Raji (cell line): Measurements from ENCODE around the gene SOX11.

ENCODE experiments used
- POLR2A ChIP-seq: IDR thresholded peaks from 2 replicates; pipeline ENCODE4 v1.6.1; 2011; ENCODE audit warnings: low read depth, low read length, control low read depth; ENCODE audit not compliant: insufficient read depth

The SOX11 gene

DNA sequence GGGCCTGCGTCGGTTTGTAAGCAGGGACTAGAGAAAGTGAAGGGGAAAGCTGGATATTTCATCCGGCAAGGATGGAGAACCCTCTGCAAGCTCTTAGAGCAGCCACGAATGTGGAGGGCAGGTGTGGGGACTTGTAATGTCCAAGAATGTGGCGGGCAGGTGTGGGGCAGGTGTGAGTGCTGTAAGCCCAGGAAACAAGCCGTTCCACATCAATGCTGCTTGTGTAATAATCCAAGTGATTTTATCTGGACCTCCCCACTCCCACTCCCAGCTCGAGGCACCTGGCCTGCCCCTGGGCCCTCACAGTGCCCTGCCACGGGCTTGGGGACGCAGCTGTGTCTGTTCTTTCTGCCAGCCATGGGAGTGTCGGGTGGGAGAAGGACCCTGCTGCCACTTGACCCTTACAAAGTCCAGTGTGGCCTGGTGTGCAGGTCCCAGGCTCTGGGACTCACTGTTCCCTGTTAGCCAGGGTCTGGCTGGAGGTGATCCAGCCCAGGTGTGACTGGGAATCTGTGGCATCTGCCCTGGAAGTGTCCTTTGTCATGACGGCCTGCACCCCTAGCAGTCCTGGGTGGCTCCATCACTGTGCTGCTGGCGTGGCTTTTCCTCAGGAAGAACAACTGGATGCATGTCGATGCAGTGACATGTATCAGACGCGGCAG, 42.8 kb downstream of the SOX11 start:
- TF ChIP-seq POLR2A = no peak

DNA sequence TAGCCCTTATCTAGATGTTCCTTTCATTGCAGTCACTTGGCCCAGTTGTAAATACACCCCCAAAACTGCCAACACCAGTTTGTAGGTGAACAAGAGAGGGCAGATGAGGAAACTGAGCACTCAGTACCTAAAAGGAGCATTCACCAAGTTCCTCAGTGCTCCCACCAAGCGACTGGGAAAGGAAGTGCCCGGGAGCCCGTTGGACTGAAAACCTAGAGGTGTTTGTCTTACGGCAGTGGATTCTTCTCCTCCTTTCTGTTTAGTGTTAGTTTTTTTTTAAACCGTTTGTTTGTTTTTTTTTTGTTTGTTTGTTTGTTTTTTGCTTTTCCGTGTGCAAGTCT, 43.3 kb downstream of the SOX11 start:
- no peak for TF ChIP-seq POLR2A

DNA sequence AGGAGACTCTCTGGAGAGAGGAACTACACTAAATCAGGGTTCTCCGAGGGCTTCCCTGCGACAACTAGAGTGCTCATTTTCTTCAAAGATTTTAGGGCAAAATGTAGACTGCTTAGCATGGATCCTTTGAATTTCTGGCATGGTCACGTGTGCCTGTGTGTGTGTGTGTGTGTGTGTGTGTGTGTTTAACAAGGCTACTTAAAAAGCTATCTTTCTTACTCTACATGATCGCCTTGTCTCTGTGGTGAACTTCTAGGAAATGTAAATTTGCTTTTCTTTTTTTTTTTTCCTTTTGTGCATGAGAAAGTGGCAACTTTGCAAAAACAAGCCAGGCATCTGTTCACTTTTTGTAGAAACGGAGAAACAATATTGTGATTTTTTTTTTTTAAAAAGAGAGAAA, 43.9 kb downstream of the SOX11 start:
- TF ChIP-seq POLR2A = no peak

DNA sequence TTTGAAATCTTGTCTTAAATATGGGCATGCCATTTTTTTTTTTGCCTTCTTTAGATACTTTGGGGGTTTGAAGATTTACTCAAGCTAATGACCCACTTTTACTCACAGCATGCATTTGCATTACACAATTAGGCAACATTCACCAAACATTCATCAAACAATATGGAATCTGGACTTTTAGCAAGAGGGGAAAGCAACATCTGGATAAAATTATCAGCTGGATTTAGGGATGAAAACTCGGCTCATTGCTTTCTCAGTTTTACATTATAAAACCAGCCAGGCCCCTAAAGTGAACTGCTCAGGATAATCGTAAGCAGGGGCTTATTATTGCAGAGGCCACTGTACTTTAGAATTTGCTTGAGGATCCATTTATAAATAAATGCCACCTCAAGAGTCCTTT, 44.7 kb downstream of the SOX11 start:
- TF ChIP-seq POLR2A = no peak

DNA sequence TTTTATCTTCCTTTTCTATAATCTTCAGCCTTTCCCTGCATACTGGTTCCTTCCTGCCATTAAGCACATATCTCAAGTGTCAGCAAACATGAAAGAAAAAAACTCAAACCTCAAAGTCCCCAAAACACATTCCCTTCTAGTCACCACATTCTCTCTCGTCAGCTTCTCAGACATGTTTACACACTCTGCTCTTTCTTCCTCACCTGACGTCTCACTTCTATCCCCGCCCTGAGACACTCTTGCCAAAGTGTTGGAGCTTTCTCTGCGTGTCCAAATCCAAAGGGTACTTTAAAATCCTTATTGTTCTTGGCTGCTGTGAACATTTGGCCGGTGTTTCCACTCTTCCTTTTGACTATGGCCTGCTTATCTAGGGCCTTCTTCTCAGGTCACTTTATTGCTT, 47.9 kb downstream of the SOX11 start:
- TF ChIP-seq POLR2A = no peak

DNA sequence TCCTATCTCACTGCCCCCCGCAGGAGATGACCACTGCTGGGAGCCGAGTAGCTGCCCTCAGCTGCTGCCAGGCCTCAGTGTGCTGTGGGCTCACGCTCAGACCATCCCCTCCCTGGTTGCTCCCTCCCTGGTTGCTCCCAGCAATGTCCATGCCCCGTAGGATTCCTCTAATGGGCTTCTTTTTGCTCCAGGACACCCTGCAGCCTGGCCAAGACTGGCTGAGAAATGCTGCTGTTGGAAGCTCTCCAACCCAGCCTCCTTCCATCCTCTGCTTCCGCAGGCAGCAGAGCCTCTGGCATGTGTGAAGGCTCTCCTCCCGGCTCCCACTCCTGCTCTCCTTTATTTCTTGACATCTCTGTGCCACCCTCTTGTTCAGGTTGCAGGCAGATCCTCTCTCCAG, 48.6 kb downstream of the SOX11 start:
- no peak for TF ChIP-seq POLR2A

DNA sequence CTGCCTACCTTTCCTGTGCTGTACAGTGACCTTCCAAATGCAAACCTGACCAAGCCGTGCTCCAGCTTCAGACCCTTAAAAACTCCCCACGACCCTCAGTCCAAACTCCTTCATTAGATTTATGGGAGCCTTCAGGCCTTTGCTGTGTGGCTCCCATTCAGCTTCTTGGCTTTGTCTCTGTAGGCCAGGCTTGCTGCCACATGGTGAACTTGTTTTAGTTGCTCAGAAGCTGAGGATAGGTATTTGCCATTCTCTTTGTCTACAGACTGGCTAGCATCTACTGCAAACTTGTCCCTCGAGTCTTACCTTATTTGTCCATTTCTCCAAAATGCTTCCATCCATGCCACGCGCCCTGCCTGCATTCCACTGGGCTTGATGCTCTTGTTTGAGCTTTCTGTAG, 49.1 kb downstream of the SOX11 start:
- no peak for TF ChIP-seq POLR2A

DNA sequence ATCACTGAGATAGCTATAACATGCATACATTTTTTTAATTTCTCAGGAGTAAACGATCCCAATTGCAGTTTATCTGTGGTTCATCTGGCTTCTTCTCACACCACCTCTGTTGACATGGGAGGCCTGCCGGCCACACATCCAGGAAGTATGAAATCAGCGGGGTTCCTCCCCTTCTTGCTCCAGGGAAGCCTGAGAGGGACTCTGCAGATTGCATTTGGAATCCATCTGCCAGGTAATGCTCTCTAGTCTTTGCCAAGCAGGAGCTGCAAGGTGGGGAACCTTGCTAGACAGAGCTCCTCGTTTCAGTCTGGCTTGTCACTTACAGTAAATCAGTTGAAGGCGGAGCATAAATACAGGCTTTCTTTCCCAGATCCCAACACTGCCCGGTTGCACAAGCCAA, 49.9 kb downstream of the SOX11 start:
- no peak for TF ChIP-seq POLR2A

DNA sequence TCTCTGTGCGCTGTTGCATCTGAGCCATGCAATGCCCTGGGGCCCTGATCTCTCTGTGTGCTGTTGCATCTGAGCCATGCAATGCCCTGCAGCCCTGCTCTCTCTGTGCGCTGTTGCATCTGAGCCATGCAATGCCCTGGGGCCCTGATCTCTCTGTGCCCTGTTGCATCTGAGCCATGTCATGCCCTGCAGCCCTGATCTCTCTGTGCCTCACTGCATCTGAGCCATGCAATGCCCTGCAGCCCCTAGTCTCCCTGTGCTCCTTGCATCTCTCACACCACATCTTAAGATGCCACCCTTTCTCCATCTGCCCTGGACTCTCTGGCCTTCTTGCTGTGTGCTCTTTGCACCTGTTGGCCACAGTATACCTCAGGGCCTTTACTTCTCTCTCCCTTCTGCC, 56.2 kb downstream of the SOX11 start:
- no peak for TF ChIP-seq POLR2A

DNA sequence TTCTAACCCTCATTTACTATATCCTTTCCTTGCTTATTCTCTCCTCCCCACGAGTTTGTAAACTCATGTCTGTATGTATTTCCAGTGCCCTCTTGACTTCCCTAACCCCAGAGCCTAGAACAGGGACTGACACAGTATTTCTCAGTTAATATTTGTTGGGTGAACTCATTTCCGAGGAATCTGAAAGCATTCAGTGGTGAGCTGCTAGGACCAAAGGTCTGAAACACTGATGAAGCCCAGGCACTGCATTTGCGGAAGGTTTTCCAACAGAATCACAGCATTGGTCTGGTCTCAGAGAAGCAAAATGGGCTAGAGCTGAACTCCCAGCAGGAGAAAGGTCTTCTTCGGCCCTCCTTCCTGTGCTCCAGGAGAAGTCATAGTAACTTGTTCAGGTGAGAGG, 56.8 kb downstream of the SOX11 start:
- TF ChIP-seq POLR2A = no peak

DNA sequence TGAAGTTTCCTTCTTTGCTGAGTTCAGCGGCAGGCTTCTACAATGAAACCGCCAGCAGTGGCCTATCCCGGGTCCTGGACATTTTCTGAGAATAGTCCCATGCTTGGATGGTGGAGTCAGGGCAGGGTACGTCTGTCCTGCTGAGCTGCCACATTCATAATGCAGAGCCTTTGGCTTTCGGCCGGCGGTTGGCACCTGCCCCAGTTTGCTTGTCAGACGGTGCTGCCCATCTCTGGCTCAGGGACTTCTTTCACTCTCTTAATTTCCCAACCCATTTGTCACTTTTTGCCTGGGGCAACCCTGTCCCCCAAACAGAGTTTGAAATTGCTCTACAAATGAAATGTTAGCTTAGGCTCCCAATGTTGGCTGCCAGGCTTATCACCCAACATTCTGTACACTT, 57.2 kb downstream of the SOX11 start:
- no peak for TF ChIP-seq POLR2A
